NOMO-1 (cell line): Measurements from ENCODE around the gene FAR2.
"Not testable (repeated sequence)": the region's sequence is repeated elsewhere in the genome, so short reads cannot be mapped to it uniquely, and the experiment has no call there.

ENCODE experiments used
- DNase-seq, 2 experiments: peaks; one replicate each; lab custom pipeline; 2025; ENCODE audit not compliant: unreplicated experiment in 2 of 2; lab: John Stamatoyannopoulos, UW

FAR2 gene

GRCh38 chr12:29148911-29149690 lies at the start of gene FAR2:
TSS of gene FAR2 (plus strand) at chr12:29149278. CDS start at chr12:29270450, 121,172 bp downstream.
- DNase-seq: peak; percentile 61 to 83

GRCh38 chr12:29102741-29103140 lies 46.3 kb upstream of the FAR2 start:
- no peak for DNase-seq

- peak; percentile 66 to 95 for DNase-seq
Measured at GRCh38 chr12:29103539-29103974, 45.5 kb upstream of the FAR2 start.

- peak in 1 of 2 experiments; percentile 39 for DNase-seq
Measured at GRCh38 chr12:29104516-29104915, 44.6 kb upstream of the FAR2 start.

- peak in 1 of 2 experiments; percentile 83 for DNase-seq
Measured at GRCh38 chr12:29110506-29111442, 38.3 kb upstream of the FAR2 start.

- DNase-seq: no peak
Measured at GRCh38 chr12:29113101-29113500, 36.0 kb upstream of the FAR2 start.

- no peak for DNase-seq
Measured at GRCh38 chr12:29116414-29116813, 32.7 kb upstream of the FAR2 start.

GRCh38 chr12:29131539-29131938 lies 17.5 kb upstream of the FAR2 start:
- peak; percentile 71 to 74 for DNase-seq

- no peak for DNase-seq
Measured at GRCh38 chr12:29132316-29132715, 16.8 kb upstream of the FAR2 start.

- DNase-seq: no peak
Measured at GRCh38 chr12:29133181-29133580, 15.9 kb upstream of the FAR2 start.

GRCh38 chr12:29133680-29134079 lies 15.4 kb upstream of the FAR2 start:
- DNase-seq: no peak

GRCh38 chr12:29138256-29138655 lies 10.8 kb upstream of the FAR2 start:
- DNase-seq: not testable (repeated sequence)

GRCh38 chr12:29138855-29139254 lies 10.2 kb upstream of the FAR2 start:
- DNase-seq: not testable (repeated sequence)

GRCh38 chr12:29145372-29146170 lies 3.5 kb upstream of the FAR2 start:
- no peak for DNase-seq

- DNase-seq: no peak
Measured at GRCh38 chr12:29146196-29146595, 2.9 kb upstream of the FAR2 start.

GRCh38 chr12:29147731-29148595 lies 1.1 kb upstream of the FAR2 start:
- no peak for DNase-seq

- peak; percentile 52 to 56 for DNase-seq
Measured at GRCh38 chr12:29148596-29148910, 525 bp upstream of the FAR2 start.

GRCh38 chr12:29149691-29150281 lies 708 bp downstream of the FAR2 start:
- DNase-seq: peak in 1 of 2 experiments; percentile 46

GRCh38 chr12:29150462-29150861 lies 1.4 kb downstream of the FAR2 start:
- no peak for DNase-seq
